ENCODE data around the gene CACNA1F.

Gene CACNA1F

GRCh38 chrX:49233176-49233575 lies at the start of gene CACNA1F:
CACNA1F (minus strand) TSS chrX:49233340; CDS start chrX:49233309, 31 bp downstream.
- in situ Hi-C loops (cut with MboI; ENCODE audit: low sequenced_read_pairs) = no loop called here

- in situ Hi-C loops (cut with MboI; ENCODE audit: low sequenced_read_pairs) = no loop called here
Observed at GRCh38 chrX:49282647-49283011, 49.5 kb upstream of the CACNA1F start.

GRCh38 chrX:49278081-49278480 lies 44.9 kb upstream of the CACNA1F start:
- in situ Hi-C loops (cut with MboI; ENCODE audit: low sequenced_read_pairs) = no loop called here

GRCh38 chrX:49277535-49277830 lies 44.3 kb upstream of the CACNA1F start:
- in situ Hi-C loops (cut with MboI; ENCODE audit: low sequenced_read_pairs) = no loop called here

- in situ Hi-C loops (cut with MboI; ENCODE audit: low sequenced_read_pairs) = no loop called here
Observed at GRCh38 chrX:49276671-49277534, 43.8 kb upstream of the CACNA1F start.

GRCh38 chrX:49276207-49276606 lies 43.1 kb upstream of the CACNA1F start:
- in situ Hi-C loops (cut with MboI; ENCODE audit: low sequenced_read_pairs) = no loop called here

- in situ Hi-C loops (cut with MboI; ENCODE audit: low sequenced_read_pairs) = no loop called here
Observed at GRCh38 chrX:49273181-49273727, 40.1 kb upstream of the CACNA1F start.

DNA sequence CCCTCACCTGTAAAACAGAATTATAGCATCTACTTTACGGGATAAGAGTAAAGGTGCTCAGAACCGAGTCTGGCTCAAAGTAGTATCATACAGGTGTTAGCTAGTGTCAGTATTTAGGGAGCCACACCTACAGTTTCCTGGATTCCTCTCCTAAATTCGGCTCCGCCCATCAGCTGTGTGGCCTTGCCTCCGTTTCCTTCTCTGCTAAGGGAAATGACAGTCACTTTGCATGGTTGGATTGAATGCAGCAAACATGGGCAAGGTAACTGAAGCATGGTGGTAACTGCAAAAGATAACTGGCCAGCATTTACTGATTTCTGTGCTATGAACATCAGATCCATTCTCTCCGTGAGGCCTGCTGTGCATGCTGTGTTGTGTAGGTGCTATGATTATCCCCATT lies 39.3 kb upstream of the CACNA1F start:
- in situ Hi-C loops (cut with MboI; ENCODE audit: low sequenced_read_pairs) = no loop called here

GRCh38 chrX:49271341-49271740 lies 38.2 kb upstream of the CACNA1F start:
- in situ Hi-C loops (cut with MboI; ENCODE audit: low sequenced_read_pairs) = no loop called here

DNA sequence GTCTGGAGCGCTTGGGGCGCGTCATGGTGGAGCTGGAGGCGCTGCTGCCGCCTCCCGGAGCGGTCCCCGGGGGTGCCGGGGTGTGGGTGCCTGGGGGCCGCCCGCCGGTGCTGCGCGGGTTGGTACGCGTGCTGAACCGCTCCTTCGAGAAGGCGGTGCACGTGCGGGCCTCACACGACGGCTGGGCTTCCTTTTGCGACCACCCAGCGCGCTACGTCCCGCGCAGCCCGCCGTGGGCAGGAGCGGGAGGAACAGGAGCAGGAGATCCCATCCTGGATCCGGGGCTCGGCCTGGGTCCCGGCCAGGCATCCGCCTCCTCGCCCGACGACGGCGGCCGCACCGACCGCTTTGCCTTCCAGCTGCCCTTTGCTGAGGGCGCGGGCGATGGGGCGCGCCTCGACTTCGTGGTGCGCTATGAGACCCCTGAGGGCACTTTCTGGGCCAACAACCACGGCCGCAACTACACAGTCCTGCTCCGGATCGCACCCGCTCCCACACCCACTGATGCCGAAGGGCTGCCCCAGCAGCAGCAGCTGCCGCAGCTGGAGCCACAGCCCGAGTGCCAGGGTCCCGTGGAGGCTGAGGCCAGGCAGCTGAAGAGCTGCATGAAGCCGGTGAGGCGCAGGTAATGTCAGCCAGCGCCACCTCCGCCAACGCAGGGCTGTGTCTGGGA lies 37.2 kb upstream of the CACNA1F start:
- in situ Hi-C loops (cut with MboI; ENCODE audit: low sequenced_read_pairs) = no loop called here

DNA sequence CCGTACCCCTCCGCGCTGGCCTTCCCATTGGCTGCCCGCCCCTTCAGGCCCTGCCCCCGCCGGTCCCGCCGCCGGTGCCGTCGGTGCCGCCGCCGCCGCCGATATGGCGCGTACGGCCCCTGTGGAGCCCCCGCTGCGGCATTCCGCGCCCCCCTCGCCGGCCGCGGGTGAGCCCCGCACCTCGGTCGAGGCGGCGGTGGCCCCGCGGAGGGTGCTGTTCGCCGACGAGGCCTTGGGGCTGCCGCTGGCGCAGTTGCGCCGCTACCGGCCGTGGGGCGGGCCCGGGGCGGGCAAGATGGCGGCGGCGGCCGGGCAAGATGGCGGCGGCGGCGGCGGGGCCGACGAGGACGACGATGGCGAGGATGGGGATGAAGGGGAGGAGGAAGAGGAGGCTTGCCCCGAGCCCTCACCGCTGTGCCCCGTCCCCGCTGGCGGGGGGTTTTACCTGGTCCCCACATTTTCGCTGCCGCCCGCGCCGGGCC lies 36.7 kb upstream of the CACNA1F start, which contains the start of gene PPP1R3F:
Gene PPP1R3F (plus strand): TSS at position 27 of the 482 bp plus-strand sequence. CDS start 77 bp downstream, at position 104.
- in situ Hi-C loops (cut with MboI; ENCODE audit: low sequenced_read_pairs) = no loop called here

DNA sequence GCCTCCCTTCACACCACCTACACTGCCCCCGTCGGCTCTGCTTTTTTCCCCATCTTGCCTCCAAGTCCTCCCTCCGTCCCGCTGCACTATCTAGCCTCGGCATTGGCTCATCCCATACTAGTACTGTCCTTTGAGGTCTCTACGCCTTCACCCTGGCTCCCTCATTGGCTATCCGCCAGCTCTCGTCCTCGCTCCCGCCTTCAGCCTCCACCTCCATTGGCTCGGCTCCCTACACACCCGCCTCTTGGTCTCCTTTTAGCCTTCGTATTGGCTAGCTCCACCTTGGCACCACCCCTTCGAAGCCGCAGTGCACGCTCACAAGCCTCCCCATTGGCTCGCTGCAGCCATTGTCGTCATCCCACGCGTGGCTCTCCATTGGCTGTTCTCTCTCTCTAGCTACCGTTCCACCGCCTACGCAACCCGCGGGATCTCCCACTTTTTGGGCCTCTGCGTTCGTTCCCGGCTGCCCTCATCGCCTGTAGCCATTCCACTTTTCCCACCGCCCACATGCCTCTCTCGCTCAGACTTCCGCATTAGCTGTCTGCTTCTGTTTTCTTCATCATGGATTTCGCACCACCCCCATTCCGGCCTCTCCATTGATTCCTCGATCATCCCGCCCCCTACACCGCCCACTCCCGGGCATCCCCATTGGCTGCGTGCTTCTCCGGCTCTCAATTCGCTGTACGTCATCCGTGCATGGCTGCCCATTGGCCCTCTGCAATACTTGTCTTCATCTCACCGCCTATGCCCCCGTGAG lies 36.0 kb upstream of the CACNA1F start:
- in situ Hi-C loops (cut with MboI; ENCODE audit: low sequenced_read_pairs) = no loop called here

DNA sequence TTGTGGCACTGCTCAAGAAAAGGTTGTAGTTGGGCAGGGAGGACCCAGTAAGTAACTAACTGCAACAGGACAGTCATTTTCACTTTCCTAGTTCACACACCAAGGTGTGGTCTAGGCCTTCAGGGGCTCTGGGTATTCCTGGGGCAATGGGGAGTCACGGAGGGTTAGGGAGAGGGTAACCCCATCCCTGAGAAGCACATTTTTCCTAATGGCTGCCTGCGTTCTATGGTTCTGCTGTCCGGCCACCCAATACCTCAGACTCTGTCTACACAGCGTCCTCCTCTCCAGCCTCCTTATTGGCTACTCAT lies 35.5 kb upstream of the CACNA1F start:
- in situ Hi-C loops (cut with MboI; ENCODE audit: low sequenced_read_pairs) = no loop called here

GRCh38 chrX:49266523-49267445 lies 33.6 kb upstream of the CACNA1F start:
- in situ Hi-C loops (cut with MboI; ENCODE audit: low sequenced_read_pairs) = no loop called here

DNA sequence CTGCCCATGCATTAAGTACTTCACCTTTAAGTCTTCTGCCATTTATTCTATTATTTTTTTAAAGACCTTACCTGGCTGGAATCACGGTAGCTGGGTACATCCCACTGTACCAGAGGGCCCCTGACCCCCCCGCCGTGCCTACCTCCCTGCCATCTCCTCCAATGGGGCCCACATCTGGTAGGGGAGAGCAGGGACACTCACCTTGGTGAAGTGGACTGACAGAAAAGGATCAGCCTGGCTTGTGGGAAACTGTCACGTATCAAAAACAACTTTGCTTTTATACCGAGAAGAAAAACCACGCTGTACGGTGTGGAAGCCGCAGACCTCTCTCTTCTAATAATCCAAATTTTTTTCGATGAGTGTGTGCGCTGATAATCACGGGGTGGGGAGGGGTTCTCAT lies 31.3 kb upstream of the CACNA1F start, which contains the start of gene FOXP3:
Gene FOXP3 (minus strand): TSS at position 251 of the 400 bp plus-strand sequence. CDS start 6,205 bp downstream, outside the sequence.
- in situ Hi-C loops (cut with MboI; ENCODE audit: low sequenced_read_pairs) = no loop called here

- in situ Hi-C loops (cut with MboI; ENCODE audit: low sequenced_read_pairs) = no loop called here
Observed at GRCh38 chrX:49263631-49264030, 30.5 kb upstream of the CACNA1F start.

DNA sequence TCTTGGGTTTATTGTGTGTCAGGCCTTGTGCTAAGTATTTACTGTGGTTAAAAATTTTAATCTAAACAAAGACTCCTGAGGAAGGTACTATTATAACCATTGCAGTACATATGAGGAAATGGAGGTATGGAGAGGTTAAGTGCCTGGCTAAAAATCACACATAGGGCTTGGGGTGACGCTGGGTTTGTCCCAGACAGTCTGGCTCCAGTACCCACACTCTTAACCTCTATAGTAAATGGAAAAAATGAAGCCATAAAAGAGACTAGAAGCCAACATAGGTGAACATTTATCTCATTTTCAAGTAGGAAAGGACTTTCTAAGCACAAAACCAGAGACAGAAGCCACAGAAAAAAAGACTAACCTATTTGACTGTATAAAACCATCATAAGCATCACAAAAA lies 29.5 kb upstream of the CACNA1F start:
- in situ Hi-C loops (cut with MboI; ENCODE audit: low sequenced_read_pairs) = no loop called here

- in situ Hi-C loops (cut with MboI; ENCODE audit: low sequenced_read_pairs) = no loop called here
Observed at GRCh38 chrX:49260221-49260985, 27.3 kb upstream of the CACNA1F start.

- in situ Hi-C loops (cut with MboI; ENCODE audit: low sequenced_read_pairs) = no loop called here
Observed at GRCh38 chrX:49258749-49259124, 25.6 kb upstream of the CACNA1F start.
